KBM-7 (cell line): ENCODE results near the gene NKX1-1.
"Not testable (repeated sequence)": the region's sequence is repeated elsewhere in the genome, so short reads cannot be mapped to it uniquely, and the experiment has no call there.

Experiments used
- DNase-seq: peaks from one replicate; pipeline ENCODE4 v3.0.0-alpha.2; 2015
- in situ Hi-C: fragments of 300-500 bp; cut with MboI; formaldehyde crosslinking; loops from 2 replicates; pipeline ENCODE4 v1.14.3; 2020; ENCODE audit warnings: low sequenced_read_pairs, low pct_unique_long_range_greater_than_20kb, mixed read lengths

Gene NKX1-1

DNA sequence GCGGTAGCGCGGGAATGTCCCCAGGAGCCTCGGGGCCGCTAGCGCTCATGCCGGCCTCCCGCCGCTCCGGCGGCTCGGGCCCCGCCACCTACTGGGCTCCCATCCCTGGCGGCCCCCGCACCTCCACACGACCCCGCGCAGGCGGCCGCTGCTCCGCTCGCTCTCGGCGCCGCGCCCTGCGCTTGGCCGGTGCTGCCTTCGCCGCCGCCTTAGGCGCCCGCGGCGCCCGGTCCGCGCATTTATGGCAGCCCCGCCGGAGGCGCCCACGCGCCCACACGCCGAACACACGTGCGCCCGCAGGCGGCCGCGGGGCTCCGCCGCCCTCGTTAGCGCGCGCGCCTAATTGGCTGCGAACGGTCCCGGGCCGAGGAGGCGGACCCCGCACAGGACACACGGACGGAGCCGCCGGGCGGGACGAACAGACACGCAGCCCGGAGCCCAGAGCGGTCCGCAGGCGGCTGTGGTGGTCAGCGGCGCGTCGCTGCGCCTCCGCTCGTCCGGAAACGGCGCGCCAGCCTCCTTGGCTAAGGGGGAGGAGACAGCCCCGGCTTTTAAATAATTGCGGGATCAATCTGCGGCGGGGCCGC lies at the start of gene NKX1-1:
NKX1-1 (minus strand) TSS at position 49 of the 587 bp plus-strand sequence; CDS start at position 49, 0 bp downstream.
- in situ Hi-C loops: no loop called here

DNA sequence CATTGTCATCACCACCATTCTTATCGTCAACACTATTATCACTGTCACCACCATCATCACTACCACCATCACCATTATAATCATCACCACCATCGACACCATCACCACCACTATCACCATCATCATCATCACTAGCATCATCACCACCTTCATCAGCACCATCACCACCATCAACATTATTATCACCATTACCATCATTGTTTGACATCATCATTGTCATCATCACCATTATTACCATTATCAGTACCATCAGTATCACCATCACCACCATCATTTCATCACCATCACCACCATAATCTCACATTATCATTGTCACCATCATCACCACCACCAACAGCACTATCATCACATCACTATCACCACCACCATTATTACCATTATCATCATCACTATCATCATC lies 47.5 kb upstream of the NKX1-1 start:
- DNase-seq: no peak
- in situ Hi-C loops: no loop called here

More for the DNA sequence above, at the start of gene NKX1-1:
- DNase-seq: no peak

DNA sequence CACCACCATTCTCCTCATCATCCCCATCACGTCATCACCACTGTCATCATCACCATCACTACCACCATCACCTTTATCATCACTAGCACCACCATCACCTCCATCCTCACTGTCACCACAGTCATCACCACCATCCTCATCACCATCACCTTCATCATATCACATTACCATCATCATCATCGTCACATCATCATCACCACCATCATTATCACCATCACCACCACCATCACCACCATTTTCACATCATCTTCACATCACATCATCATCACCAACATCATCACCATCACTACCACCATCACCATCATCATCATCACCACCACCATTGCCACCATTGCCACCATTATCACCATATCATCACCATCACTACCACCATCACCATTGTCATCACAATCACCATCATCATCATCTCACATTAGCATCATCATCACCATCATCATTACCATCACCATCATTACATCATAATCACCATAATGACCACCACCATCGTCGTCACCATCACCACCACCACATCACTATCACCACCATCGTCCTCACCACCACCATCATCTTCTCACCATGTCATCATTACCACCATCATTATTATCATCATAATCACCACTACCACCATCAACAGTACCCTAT lies 46.3 kb upstream of the NKX1-1 start:
- DNase-seq: no peak
- in situ Hi-C loops: no loop called here

DNA sequence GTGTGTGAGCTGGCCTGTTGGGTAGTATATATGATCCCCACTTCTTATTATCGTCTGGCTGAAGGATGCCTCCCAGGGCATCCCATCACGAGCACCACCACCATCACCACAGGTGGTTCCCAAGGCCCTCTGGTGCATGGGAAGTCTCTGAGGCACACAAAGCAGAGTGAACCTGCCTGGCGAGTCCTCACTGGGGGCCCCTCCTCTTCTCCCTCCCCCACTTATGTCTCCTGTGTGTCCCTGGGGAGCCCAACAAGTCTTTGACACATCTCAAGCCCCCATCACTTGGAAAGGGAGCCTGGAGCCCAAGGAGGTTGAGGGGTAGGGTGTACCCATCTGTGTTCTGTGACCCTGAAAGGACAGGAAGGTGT lies 45.5 kb upstream of the NKX1-1 start:
- DNase-seq: no peak
- in situ Hi-C loops: no loop called here

DNA sequence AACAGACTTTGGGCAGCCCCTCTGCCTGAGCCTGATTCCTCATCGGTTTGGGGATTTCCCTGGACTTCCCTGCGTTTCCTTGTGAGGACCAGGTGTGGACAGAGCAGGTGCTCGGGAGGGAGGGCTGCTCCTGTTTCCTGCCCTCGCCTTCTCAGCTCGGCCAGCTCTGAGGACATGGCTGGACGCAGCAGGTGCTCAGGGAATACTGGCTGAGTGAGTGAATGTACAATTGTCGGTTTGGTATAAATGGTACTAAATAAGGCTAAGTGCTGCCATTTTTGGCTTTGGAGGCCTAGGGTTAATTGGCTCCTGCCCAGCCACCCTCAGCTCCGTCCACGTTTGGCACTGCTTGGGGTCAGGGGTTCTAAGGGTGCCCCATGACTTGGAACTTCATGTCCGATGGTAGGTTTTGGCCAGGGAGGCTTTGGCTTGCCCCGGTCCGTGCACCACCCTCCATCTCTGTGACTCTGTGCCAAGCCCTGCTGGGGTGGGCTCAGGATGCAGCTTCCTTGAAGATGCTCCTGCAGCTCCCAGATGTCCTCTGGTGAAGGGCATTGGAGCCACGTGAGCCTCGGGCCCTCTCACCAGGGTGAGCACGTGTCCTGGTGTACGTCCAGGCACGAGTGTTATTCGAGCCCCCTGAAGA lies 45.0 kb upstream of the NKX1-1 start:
- DNase-seq: no peak
- in situ Hi-C loops: no loop called here

DNA sequence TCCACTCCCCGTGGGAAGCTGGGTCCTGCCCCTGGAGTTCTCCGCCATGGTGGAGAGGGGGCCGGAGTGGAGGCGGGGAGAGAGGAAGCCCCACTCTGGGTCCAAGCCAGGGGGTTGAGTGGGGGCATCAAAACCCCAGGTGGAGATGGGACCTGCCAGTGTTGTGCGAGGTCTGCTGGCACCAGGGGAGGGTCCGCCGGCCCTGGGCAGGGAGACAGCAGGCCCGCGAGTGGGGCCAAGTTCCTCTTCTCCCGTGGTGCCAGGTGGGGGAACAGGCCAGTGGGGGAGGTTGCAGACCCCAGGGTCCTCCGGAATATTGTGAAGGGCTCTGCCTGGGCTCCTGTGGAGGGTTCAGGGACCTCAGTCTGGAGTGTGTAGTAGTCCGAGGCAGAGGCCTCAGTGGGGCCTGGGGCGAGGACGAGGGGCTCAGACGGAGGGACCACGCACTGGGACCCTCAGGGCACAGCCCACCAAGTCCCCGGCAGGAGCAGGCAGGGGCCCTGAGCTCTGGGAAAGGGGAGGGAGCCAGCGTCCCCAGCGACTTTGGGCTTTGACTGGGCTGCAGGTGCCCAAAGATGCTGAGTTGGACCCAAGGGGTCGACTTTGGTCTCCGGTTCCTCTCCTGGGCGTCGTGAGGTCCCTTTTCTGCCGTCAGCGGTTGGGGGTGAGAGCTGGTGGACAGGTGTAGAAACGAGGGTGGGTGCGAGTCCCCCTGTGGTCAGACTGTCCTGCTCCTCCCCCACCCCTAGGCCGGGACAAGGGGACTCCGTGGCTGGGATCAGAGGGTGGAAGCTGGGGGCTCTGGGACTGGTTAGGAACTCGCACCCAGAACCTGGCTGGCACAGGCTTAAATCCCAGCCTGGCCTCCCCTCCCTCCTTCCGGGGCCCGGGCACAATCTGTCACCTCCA lies 43.8 kb upstream of the NKX1-1 start:
- in situ Hi-C loops: no loop called here
- DNase-seq: no peak

DNA sequence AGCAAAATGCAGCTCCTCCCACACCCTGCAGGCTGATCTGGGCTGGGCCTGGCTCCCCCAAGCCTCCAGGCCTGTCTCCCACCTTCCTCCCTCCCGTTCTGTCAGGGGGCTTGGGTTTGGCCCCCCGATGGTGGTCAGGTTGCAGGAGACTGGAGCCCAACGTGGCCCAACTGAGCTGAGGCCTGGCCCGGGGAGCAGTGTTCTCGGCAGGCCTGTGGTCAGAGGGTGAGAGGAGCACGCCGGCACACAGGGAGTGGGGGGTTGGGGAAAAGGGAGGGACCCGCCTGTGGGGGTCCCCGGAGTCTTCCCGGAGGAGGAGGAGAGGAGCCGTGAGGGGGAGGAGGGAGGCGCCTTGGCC lies 43.2 kb upstream of the NKX1-1 start:
- in situ Hi-C loops: no loop called here
- no peak for DNase-seq

DNA sequence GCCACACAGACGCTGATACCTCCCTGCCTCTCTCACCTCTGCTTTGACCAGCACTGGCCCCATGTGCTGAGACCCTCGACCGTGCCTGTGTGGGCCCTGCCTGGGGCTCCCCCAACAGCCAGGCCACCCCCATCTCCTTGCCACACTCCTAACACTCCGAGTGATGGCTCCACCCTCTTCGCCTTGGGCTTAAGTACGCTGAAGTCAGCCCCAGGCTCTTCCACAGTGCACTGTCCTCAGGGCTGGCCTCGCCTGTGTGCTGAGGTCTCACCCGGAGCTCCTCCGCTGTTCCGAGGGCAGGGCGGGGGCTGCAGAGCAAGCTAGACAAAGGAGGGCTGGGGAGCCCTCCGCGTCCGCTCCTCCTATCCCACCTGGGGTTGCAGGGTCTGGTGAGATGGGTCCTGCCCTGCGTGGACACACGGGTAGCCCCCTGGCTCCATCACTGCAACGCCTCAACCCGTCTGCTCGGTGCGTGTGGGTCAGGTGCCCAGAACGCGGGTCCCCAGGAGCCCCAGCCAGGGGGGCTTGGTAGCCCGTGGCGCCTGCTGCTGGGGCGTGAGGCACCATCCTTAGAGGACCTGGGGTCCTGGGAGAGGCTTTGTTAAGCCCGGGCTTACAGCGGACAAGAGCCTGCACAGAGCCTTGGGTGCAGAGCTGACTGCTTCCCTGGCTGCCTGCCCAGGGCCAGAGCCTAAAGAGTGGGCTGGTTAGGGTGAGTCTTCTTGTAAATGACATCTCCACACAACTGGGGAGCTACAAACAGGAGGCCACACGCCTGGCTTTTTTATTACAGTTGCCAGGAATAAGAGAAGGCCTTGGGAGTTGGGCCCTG lies 42.6 kb upstream of the NKX1-1 start:
- in situ Hi-C loops: no loop called here
- DNase-seq: no peak

DNA sequence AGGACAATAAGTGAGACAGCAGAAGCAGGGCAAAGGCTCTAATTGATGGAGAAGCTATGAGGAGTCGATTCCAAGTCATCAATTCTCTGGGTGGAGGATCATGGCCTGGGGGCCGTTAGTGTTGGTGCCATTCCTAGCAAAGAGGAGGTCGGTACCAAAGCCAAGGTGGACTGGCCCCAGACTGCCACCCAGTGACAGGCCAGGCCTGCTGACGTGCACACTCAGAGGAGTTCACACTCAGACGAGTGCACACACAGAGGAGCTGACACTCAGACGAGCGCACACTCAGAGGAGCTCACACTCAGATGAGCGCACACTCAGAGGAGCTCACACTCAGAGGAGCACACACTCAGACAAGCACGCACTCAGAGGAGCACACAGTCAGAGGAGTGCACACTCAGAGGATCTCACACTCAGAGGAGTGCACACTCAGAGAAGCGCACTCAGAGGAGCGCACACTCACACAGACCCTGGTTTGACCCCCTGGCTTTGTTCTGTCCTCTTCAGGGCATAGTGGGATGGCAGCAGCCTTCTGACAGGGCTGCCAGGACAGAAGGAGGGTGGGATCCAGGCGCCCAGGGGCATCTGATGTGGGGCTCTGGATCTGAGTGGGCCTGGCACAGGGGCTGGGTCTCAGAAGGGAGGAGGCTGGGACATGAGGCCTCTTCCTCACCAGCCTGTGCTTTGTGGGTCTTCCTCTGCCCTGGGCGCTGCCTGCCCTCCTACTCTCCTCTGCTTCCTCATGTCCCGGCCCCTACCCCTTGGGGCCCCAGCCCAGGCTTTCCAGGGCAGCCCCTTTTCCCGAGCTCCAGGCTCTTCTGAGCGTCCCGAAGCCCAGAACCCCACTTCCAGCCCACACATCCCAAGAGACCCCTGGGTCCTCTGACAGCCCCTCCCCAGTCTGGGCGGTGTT lies 41.7 kb upstream of the NKX1-1 start:
- in situ Hi-C loops: no loop called here
- no peak for DNase-seq

DNA sequence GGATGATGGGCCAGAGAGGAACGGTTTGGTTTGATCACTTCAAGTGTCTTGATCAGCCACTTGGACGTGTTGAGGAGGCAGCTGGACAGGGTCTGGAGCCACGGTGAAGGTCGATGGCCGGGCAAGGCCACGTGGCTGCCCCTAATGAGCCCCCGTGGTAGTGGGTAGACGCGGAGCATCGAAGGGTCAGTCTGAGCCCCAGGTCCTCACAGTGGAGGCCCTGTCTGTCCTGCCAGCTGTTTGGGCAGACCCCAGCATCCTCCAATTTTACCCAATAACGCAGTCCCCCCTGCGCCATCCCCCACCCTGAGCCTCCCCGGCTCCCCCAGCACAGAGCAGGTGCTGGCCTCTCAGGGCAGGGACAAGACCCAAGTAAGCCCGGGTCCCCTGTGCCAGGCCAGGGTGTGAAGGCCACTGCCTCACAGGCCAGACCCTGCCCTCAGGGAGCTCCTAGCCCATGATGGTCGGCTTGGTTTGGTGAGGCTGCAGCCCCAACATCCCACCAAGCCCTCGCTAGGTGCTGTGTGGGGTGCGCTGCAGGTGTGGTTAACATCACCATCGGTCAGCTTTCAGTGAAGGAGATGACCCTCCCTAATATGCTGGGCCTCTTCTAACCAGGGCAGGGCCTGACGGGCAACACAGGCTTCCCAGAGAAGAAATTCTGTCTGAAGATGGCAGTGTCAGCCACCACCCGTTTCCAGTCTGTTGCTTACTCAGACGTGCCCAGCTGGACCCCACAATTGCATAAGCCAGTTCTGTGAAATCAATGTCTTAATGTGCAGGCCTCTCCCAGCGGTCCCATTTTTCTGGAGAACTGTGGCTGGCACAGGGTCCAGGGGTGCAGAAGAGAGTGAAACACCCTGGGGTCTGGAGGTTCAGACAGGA lies 40.5 kb upstream of the NKX1-1 start:
- in situ Hi-C loops: no loop called here
- DNase-seq: no peak

DNA sequence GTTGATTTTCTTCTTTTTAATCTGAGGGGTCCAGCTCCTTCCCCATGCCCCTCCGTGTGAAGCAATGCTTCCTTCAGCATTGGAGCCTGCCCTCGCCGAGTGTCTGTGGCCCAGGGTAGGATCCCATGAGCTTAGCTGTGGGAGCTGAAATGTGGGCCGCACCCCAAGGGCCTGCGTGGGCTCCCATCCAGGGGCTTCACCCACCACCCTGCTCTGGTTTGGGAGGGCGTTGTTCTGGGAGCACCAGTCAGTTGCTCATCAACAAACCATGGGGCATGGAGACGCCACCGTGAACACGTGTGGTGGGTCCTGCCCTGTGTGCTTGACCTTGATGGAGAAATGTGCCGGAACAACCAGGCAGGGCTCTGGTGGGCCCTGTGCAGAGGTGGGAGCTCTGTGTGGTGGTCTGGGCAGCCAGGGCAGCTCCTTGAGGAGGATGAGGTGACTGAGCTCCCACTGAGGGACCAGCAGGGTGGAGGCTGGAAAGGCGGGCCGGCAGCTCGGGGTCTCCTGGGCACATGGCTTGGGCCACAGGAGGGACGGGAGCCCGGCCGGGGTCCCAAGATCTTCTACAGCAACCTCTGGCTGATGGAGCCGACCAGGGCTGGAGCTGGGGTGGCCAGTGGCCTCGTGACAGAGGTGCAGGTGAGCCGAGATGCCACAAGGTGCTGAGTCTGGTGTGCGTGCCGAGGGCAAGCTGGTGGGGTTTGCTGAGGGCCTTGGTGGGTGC lies 39.6 kb upstream of the NKX1-1 start:
- no peak for DNase-seq
- in situ Hi-C loops: no loop called here

DNA sequence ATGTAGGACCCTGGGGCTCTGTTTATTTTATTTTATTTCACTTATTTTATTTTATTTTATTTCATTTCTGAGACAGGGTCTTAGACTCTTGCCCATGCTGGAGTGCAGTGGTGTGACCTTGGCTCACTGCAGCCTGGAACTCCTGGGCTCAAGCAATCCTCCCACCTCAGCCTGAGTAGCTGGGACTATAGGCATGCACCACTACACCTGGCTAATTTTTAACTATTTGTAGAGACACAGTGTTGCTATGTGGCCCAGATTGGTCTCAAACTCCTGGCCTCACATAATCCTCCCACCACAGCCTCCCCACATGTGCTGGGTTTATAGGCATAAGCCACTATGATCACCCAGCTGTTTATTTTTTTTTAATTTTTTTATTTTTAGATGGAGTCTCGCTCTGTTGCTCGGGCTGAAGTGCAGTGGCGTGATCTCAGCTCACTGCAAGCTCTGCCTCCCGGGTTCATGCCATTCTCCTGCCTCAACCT lies 37.5 kb upstream of the NKX1-1 start:
- DNase-seq, in situ Hi-C loops: not testable (repeated sequence)

DNA sequence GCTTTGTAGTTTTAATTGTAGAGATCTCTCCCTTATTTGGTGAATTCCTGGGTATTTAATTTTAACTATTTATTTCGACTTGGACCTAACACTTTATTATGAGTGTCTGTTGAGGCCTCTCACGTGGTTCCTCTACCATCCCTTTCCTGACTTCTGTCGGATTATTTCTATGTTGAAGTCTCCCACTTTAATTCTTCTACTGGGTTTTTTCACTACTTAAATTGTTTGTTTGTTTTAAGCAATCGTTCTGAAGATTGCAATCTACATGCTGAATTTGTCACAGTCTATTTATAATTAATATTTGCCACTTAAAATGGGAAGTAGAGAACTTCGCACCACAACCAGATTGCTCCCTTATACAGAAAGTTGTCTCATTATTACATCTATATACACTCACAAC lies 20.8 kb upstream of the NKX1-1 start:
- DNase-seq: no peak
- in situ Hi-C loops: no loop called here

DNA sequence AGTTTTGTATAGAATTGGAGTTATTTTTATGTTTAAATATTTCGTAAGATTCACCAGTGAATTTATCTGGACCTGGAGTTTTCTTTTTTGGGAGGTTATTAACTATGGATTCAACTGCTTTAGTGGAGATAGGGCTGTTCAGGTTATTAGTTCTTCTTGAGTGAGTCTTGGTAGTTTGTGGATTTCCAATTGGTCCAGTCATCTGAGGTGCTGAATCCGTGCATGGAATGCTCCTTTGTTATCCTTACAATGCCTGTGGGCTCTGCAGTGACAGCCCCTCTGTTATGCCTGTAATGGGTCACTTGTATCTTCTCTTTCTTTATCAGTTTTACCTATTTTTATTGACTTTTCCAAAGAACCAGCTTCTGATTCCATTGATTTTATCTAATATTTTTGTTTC lies 15.4 kb upstream of the NKX1-1 start:
- in situ Hi-C loops: no loop called here
- DNase-seq: no peak

DNA sequence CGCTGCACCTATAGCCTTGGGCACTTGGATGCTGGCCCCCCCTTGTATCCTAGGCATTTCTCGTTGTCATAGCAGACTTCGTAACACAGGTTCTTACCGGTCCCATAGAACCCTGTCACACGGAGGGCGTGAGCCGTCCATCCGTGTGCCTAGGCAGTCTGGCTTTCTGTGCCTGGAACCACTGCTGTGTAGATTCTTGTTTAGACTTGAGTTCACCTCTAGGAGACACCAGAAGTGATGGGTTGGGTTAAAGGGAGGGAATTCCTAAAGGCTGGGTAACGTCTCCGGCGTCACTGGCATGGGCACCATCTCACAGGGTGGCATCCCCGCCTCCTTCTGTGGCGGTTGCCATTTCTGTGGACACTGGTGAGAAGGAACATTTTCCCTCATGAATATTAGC lies 13.5 kb upstream of the NKX1-1 start:
- no peak for DNase-seq
- in situ Hi-C loops: no loop called here

DNA sequence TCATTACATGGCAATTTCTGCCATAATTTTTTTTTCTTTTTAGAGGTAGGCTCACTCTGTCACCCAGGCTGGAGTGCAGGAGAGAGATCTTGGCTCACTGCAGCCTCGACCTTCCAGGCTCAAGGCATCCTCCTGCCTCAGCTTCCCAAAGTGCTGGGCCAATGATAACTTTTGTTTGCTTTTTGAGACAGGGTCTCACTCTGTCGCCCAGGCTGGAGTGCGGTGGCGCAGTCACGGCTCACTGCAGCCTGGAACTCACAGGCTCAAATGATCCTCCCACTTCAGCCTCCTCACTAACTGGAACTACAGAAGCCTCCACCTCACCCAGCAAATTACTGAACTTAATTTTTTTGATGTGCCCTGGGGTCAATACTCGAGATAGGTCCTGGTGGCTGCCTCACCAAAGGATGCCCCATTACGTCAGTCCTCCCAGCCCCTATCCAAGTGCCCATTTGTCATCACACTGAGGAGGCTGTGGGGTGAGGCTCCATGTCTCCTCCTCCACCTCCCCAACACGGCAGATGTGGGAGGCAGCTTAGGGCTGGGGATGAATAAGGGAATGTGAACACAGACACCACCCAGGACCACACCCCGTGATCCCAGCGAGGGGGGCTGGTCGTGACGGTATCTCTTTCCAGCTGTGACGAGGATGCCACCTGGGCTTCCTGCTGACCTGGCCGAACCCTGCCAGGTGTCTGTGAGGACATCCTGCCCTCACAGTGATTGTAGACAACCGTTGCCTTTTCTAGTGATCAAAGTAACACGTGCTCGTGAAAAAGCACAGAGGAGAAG lies 12.4 kb upstream of the NKX1-1 start:
- in situ Hi-C loops: no loop called here

More for the DNA sequence above, 12.4 kb upstream of the NKX1-1 start:
- no peak for DNase-seq
